ENCODE data around the gene JARID2. TPM values are rescaled to one million over a fixed set of nuclear protein-coding genes. Genes with fewer than 3 reads are reported as not detected.

JARID2 gene
- polyA plus RNA-seq, 1 donor: 13.3 TPM

DNA sequence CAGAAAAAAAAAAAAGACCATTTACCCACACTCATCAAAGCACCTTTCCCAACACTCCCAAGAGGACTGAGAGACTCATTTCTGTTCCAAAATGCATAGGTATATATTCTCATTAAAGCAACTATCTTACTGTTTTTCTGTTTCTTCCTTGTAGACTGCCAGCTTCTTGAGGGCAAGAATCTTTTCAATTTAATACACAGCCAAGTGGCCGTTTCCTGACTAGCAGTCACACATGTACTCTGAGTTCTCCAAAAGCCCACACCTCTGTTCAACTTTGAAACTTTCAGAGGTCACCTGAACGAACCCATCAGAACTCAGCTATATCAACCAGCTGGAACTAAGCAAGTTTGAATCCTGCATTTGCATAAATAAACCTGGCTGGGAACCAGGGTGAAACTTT lies 324.3 kb downstream of the JARID2 start:
- no peaks in the 10 kb centered on the region for H3K36me3 ChIP-seq (ENCODE audit: control insufficient read depth, insufficient read depth, low read length)
- DNase-seq: no peak
- no peaks in the 10 kb centered on the region for H3K9me3 ChIP-seq (ENCODE audit: control insufficient read depth, low read depth, low read length)
- no peaks in the 10 kb centered on the region for H3K27me3 ChIP-seq (ENCODE audit: control insufficient read depth, insufficient read depth, low read length)
- H3K4me1 ChIP-seq (ENCODE audit: control insufficient read depth, insufficient read depth, low read length): no peaks in the 10 kb centered on the region
- H3K27ac ChIP-seq (ENCODE audit: low read length): no peak overlapping the region
- WGBS (ENCODE audit: insufficient coverage, low lambda C conversion rate): no CpG with 5 or more reads among the region's 2 CpGs
- H3K4me3 ChIP-seq (ENCODE audit: low read length): no peak overlapping the region
